Measurements from ENCODE around the gene ACKR2.

Gene ACKR2

GRCh38 chr3:42900226-42901072, 91.2 kb downstream of the ACKR2 start:
- Mint-ChIP-seq H3K4me3 (no peak overlapping the region), H3K4me1 (no peaks in the 10 kb centered on the region), H3K9me3 (peaks cover 8% of the 10 kb centered on the region), H3K36me3 (peaks cover 7% of the 10 kb centered on the region), H3K27me3 (peaks cover 23% of the 10 kb centered on the region), H3K27ac (no peak overlapping the region)
- ATAC-seq = no peak

- Mint-ChIP-seq H3K27ac (no peak overlapping the region), H3K4me1 (no peaks in the 10 kb centered on the region), H3K9me3 (peaks cover 8% of the 10 kb centered on the region), H3K27me3 (peaks cover 29% of the 10 kb centered on the region), H3K4me3 (no peak overlapping the region), H3K36me3 (peaks cover 7% of the 10 kb centered on the region)
- no peak for ATAC-seq
Observed at GRCh38 chr3:42901073-42901415, 91.8 kb downstream of the ACKR2 start.

- Mint-ChIP-seq H3K4me1 (no peaks in the 10 kb centered on the region), H3K36me3 (peaks cover 7% of the 10 kb centered on the region), H3K9me3 (peaks cover 8% of the 10 kb centered on the region), H3K4me3 (no peak overlapping the region), H3K27me3 (peaks cover 41% of the 10 kb centered on the region), H3K27ac (no peak overlapping the region)
- no peak for ATAC-seq
Observed at GRCh38 chr3:42902257-42902656, 93.0 kb downstream of the ACKR2 start.

GRCh38 chr3:42904076-42904475, 94.8 kb downstream of the ACKR2 start:
- Mint-ChIP-seq H3K27ac (no peak overlapping the region), H3K36me3 (peaks cover 7% of the 10 kb centered on the region), H3K4me1 (no peaks in the 10 kb centered on the region), H3K4me3 (no peak overlapping the region), H3K27me3 (peaks cover 59% of the 10 kb centered on the region), H3K9me3 (peaks cover 8% of the 10 kb centered on the region)
- no peak for ATAC-seq

- peaks cover 7% of the 10 kb centered on the region for H3K36me3 Mint-ChIP-seq
- ATAC-seq = no peak
- peaks cover 59% of the 10 kb centered on the region for H3K27me3 Mint-ChIP-seq
- H3K4me3 Mint-ChIP-seq = peak overlapping the region; percentile 57
- H3K27ac Mint-ChIP-seq = no peak overlapping the region
- peaks cover 8% of the 10 kb centered on the region for H3K9me3 Mint-ChIP-seq
- H3K4me1 Mint-ChIP-seq = no peaks in the 10 kb centered on the region
Observed at GRCh38 chr3:42905740-42906069, 96.5 kb downstream of the ACKR2 start.

GRCh38 chr3:42906070-42906847, 97.0 kb downstream of the ACKR2 start, which contains the start of gene ZNF662:
Gene ZNF662 (plus strand): TSS chr3:42906142. CDS start chr3:42908115, 1,973 bp downstream.
- Mint-ChIP-seq H3K9me3 (peaks cover 8% of the 10 kb centered on the region), H3K27me3 (peaks cover 59% of the 10 kb centered on the region), H3K4me3 (peak within 1 kb of the TSS; percentile 57), H3K27ac (no peak within 1 kb of the TSS), H3K36me3 (peaks cover 7% of the 10 kb centered on the region), H3K4me1 (no peaks in the 10 kb centered on the region)
- peak; percentile 20 for ATAC-seq

GRCh38 chr3:42906848-42907183, 97.6 kb downstream of the ACKR2 start:
- Mint-ChIP-seq H3K36me3 (peaks cover 7% of the 10 kb centered on the region), H3K4me3 (no peak overlapping the region), H3K9me3 (peaks cover 8% of the 10 kb centered on the region), H3K27ac (no peak overlapping the region), H3K27me3 (peaks cover 59% of the 10 kb centered on the region), H3K4me1 (no peaks in the 10 kb centered on the region)
- ATAC-seq = no peak

- H3K27me3 Mint-ChIP-seq = peaks cover 54% of the 10 kb centered on the region
Observed at GRCh38 chr3:42908675-42909074, 99.4 kb downstream of the ACKR2 start.

GRCh38 chr3:42911551-42911950, 102.3 kb downstream of the ACKR2 start:
- peaks cover 6% of the 10 kb centered on the region for H3K36me3 Mint-ChIP-seq
- H3K27me3 Mint-ChIP-seq = peaks cover 25% of the 10 kb centered on the region
- no peak overlapping the region for H3K4me3 Mint-ChIP-seq
- H3K27ac Mint-ChIP-seq = no peak overlapping the region
- no peak for ATAC-seq
- H3K4me1 Mint-ChIP-seq = no peaks in the 10 kb centered on the region
- peaks cover 14% of the 10 kb centered on the region for H3K9me3 Mint-ChIP-seq

More at GRCh38 chr3:42908675-42909074, 99.4 kb downstream of the ACKR2 start:
- peaks cover 11% of the 10 kb centered on the region for H3K9me3 Mint-ChIP-seq
- H3K27ac Mint-ChIP-seq = no peak overlapping the region
- H3K4me3 Mint-ChIP-seq = no peak overlapping the region
- no peak for ATAC-seq
- H3K4me1 Mint-ChIP-seq = no peaks in the 10 kb centered on the region
- H3K36me3 Mint-ChIP-seq = peaks cover 7% of the 10 kb centered on the region

- no peak overlapping the region for H3K27ac Mint-ChIP-seq
- peaks cover 6% of the 10 kb centered on the region for H3K36me3 Mint-ChIP-seq
- H3K4me1 Mint-ChIP-seq = no peaks in the 10 kb centered on the region
- peaks cover 18% of the 10 kb centered on the region for H3K9me3 Mint-ChIP-seq
- no peak for ATAC-seq
- no peaks in the 10 kb centered on the region for H3K27me3 Mint-ChIP-seq
- H3K4me3 Mint-ChIP-seq = no peak overlapping the region
Observed at GRCh38 chr3:42914771-42915515, 105.7 kb downstream of the ACKR2 start.
